HEK293 (cell line): ENCODE results near the gene MS4A10.

Source experiments
- CTCF ChIA-PET: fragments of 350-600 bp; formaldehyde crosslinking; extraction: SDS; loops from one replicate; lab custom pipeline; 2021; ENCODE audit warnings: antibody characterized with exemption; lab: Yijun Ruan, JAX
- POLR2A ChIA-PET: fragments of 300-600 bp; formaldehyde crosslinking; extraction: SDS; loops from one replicate; lab custom pipeline; 2020; ENCODE audit warnings: antibody characterized with exemption, inconsistent platforms; lab: Yijun Ruan, JAX
- H3K27ac ChIP-seq: fragments of 200-500 bp; sonication (Bioruptor generic); 2 replicates; pipeline ENCODE4 v1.5.1; 2014; ENCODE audit warnings: low read depth, low read length, control low read depth, inconsistent platforms; ENCODE audit errors: extremely low read depth
- H3K36me3 ChIP-seq, 2 experiments: fragments of 200-500 bp in 1 of 2; sonication (Bioruptor generic) in 1 of 2; 1 replicate in 1 of 2; 2 replicates in 1 of 2; pipeline ENCODE4 v1.5.1; 2014 to 2017; ENCODE audit warnings: inconsistent platforms in 2 of 2, low read length in 2 of 2; ENCODE audit not compliant: control insufficient read depth in 2 of 2, insufficient read depth in 1 of 2
- H3K4me1 ChIP-seq: fragments of 200-500 bp; sonication (Bioruptor generic); 2 replicates; pipeline ENCODE4 v1.5.1; 2014; ENCODE audit warnings: mild to moderate bottlenecking, low read length, inconsistent platforms; ENCODE audit not compliant: control insufficient read depth, insufficient read depth
- H3K4me3 ChIP-seq: 2 replicates; pipeline ENCODE4 v1.5.1; 2011; ENCODE audit warnings: low read depth, mild to moderate bottlenecking, control low read depth, low read length, moderate library complexity
- H3K9me3 ChIP-seq: fragments of 200-500 bp; sonication (Bioruptor generic); 2 replicates; pipeline ENCODE4 v1.5.1; 2014; ENCODE audit warnings: low read depth, low read length, inconsistent platforms; ENCODE audit not compliant: control insufficient read depth, insufficient read depth
- GLIS1 ChIP-seq: fragments of 450-650 bp; formaldehyde crosslinking; IDR thresholded peaks from 2 replicates; pipeline ENCODE4 v1.5.1; 2016; ENCODE audit warnings: missing biosample characterization, missing genetic modification characterization
- KLF7 ChIP-seq: fragments of 450-650 bp; formaldehyde crosslinking; IDR thresholded peaks from 2 replicates; pipeline ENCODE4 v1.5.1; 2016; ENCODE audit warnings: missing biosample characterization, missing genetic modification characterization, borderline replicate concordance
- ZBTB17 ChIP-seq: fragments of 450-650 bp; formaldehyde crosslinking; IDR thresholded peaks from 2 replicates; pipeline ENCODE4 v1.5.1; 2016; ENCODE audit warnings: missing biosample characterization, missing genetic modification characterization
- ZBTB7A ChIP-seq: fragments of 450-650 bp; formaldehyde crosslinking; IDR thresholded peaks from 2 replicates; pipeline ENCODE4 v1.5.1; 2016; ENCODE audit warnings: low read depth, missing biosample characterization, missing genetic modification characterization
- ZEB2 ChIP-seq: fragments of 450-650 bp; formaldehyde crosslinking; IDR thresholded peaks from 2 replicates; pipeline ENCODE4 v1.5.1; 2016; ENCODE audit warnings: missing biosample characterization, missing genetic modification characterization
- ZNF10 ChIP-seq: fragments of 450-650 bp; formaldehyde crosslinking; IDR thresholded peaks from 2 replicates; pipeline ENCODE4 v1.5.1; 2017; ENCODE audit warnings: missing biosample characterization, missing genetic modification characterization
- ZNF16 ChIP-seq: fragments of 450-650 bp; formaldehyde crosslinking; IDR thresholded peaks from 2 replicates; pipeline ENCODE4 v1.5.1; 2016; ENCODE audit warnings: low read depth, missing biosample characterization, missing genetic modification characterization
- ZNF175 ChIP-seq: fragments of 450-650 bp; formaldehyde crosslinking; IDR thresholded peaks from 2 replicates; pipeline ENCODE4 v1.5.1; 2016; ENCODE audit warnings: missing biosample characterization, missing genetic modification characterization
- ZNF24 ChIP-seq: fragments of 450-650 bp; formaldehyde crosslinking; IDR thresholded peaks from 2 replicates; pipeline ENCODE4 v1.5.1; 2016; ENCODE audit warnings: missing biosample characterization, missing genetic modification characterization
- ZNF248 ChIP-seq: fragments of 450-650 bp; formaldehyde crosslinking; IDR thresholded peaks from 2 replicates; pipeline ENCODE4 v1.5.1; 2017; ENCODE audit warnings: missing biosample characterization, missing genetic modification characterization
- ZNF398 ChIP-seq: fragments of 450-650 bp; formaldehyde crosslinking; IDR thresholded peaks from 2 replicates; pipeline ENCODE4 v1.5.1; 2017; ENCODE audit warnings: missing biosample characterization, missing genetic modification characterization
- ZNF558 ChIP-seq: fragments of 450-650 bp; formaldehyde crosslinking; IDR thresholded peaks from 2 replicates; pipeline ENCODE4 v1.5.1; 2016; ENCODE audit warnings: missing biosample characterization, missing genetic modification characterization
- ZNF639 ChIP-seq: fragments of 450-650 bp; formaldehyde crosslinking; IDR thresholded peaks from 2 replicates; pipeline ENCODE4 v1.5.1; 2016; ENCODE audit warnings: missing biosample characterization, missing genetic modification characterization
- ZNF658 ChIP-seq: fragments of 450-650 bp; formaldehyde crosslinking; IDR thresholded peaks from 2 replicates; pipeline ENCODE4; 2016; ENCODE audit warnings: missing biosample characterization, missing genetic modification characterization
- ZNF776 ChIP-seq: fragments of 450-650 bp; formaldehyde crosslinking; IDR thresholded peaks from 2 replicates; pipeline ENCODE4 v1.5.0; 2017; ENCODE audit warnings: missing biosample characterization, missing genetic modification characterization, borderline replicate concordance
- ZXDB ChIP-seq: fragments of 450-650 bp; formaldehyde crosslinking; IDR thresholded peaks from 2 replicates; pipeline ENCODE4 v1.5.1; 2016; ENCODE audit warnings: missing biosample characterization, missing genetic modification characterization
- TF ChIP-seq, protein P1 (sequence below): fragments of 450-650 bp; formaldehyde crosslinking; IDR thresholded peaks from 2 replicates; pipeline ENCODE4 v1.5.1; 2016; ENCODE audit warnings: missing biosample characterization, missing genetic modification characterization
- TF ChIP-seq, protein P2 (sequence below): fragments of 450-650 bp; formaldehyde crosslinking; IDR thresholded peaks from 2 replicates; pipeline ENCODE4 v1.5.1; 2016; ENCODE audit warnings: missing biosample characterization, missing genetic modification characterization, low read depth

MS4A10 gene

GRCh38 chr11:60838132-60838531 lies 53.0 kb downstream of the MS4A10 start:
- Histone ChIP-seq H3K4me3 (no peak overlapping the region), H3K36me3 (no peaks in the 10 kb centered on the region), H3K9me3 (no peaks in the 10 kb centered on the region), H3K4me1 (no peaks in the 10 kb centered on the region), H3K27ac (no peak overlapping the region)
- no peak for TF ChIP-seq ZNF24 (tag by site-specific recombination)
- TF ChIP-seq ZNF175 (tag by site-specific recombination), result no peak
- no peak for TF ChIP-seq ZNF776 (tag by site-specific recombination)
- POLR2A ChIA-PET, result no interaction called here
- CTCF ChIA-PET, result interaction anchor here (1.0 kb wide), 1 partner anchor 49 kb away, joined by 5 read pairs; no protein-coding TSS in a partner anchor

GRCh38 chr11:60840470-60841430 lies 55.6 kb downstream of the MS4A10 start:
- POLR2A ChIA-PET, result no interaction called here

GRCh38 chr11:60841797-60842667 lies 56.9 kb downstream of the MS4A10 start, which contains the start of gene CCDC86:
Gene CCDC86 (plus strand): TSS chr11:60842113. CDS start chr11:60842125, 12 bp downstream.
- ChIA-PET POLR2A (no interaction called here), CTCF (interaction anchor here (0.7 to 3.7 kb wide), 6 partner anchors 10 to 543 kb away, joined by 3 to 21 read pairs (median 5); no protein-coding TSS in a partner anchor)
- Histone ChIP-seq H3K36me3 (peaks cover 0 to 11% of the 10 kb centered on the region in 2 experiments; a peak in 1 of 3 replicates), H3K4me1 (no peaks in the 10 kb centered on the region), H3K9me3 (no peaks in the 10 kb centered on the region), H3K4me3 (peak within 1 kb of the TSS; percentile 88), H3K27ac (peak within 1 kb of the TSS; percentile 44)
- TF ChIP-seq ZBTB17 (tag by site-specific recombination), result peak; percentile 89
- no peak; the same call in 1 of the 2 replicates for TF ChIP-seq ZBTB7A (tag by site-specific recombination)
- TF ChIP-seq ZNF558 (tag by site-specific recombination), result no peak
- no peak for TF ChIP-seq ZNF16 (tag by site-specific recombination)
- TF ChIP-seq, protein P1, sequence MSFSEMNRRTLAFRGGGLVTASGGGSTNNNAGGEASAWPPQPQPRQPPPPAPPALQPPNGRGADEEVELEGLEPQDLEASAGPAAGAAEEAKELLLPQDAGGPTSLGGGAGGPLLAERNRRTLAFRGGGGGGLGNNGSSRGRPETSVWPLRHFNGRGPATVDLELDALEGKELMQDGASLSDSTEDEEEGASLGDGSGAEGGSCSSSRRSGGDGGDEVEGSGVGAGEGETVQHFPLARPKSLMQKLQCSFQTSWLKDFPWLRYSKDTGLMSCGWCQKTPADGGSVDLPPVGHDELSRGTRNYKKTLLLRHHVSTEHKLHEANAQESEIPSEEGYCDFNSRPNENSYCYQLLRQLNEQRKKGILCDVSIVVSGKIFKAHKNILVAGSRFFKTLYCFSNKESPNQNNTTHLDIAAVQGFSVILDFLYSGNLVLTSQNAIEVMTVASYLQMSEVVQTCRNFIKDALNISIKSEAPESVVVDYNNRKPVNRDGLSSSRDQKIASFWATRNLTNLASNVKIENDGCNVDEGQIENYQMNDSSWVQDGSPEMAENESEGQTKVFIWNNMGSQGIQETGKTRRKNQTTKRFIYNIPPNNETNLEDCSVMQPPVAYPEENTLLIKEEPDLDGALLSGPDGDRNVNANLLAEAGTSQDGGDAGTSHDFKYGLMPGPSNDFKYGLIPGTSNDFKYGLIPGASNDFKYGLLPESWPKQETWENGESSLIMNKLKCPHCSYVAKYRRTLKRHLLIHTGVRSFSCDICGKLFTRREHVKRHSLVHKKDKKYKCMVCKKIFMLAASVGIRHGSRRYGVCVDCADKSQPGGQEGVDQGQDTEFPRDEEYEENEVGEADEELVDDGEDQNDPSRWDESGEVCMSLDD (tag by site-specific recombination), result peak; percentile 88
- TF ChIP-seq ZNF10 (tag by site-specific recombination), result no peak
- TF ChIP-seq ZXDB (tag by site-specific recombination), result peak; percentile 95
- peak; percentile 81 for TF ChIP-seq ZNF398 (tag by site-specific recombination)

More at GRCh38 chr11:60840470-60841430, 55.6 kb downstream of the MS4A10 start:
- CTCF ChIA-PET, result interaction anchor here (0.7 to 2.4 kb wide), 4 partner anchors 9 to 545 kb away, joined by 3 to 21 read pairs (median 6); no protein-coding TSS in a partner anchor
- TF ChIP-seq ZNF658 (tag by site-specific recombination), result no peak
- TF ChIP-seq ZNF16 (tag by site-specific recombination), result no peak
- TF ChIP-seq ZEB2 (tag by site-specific recombination), result no peak
- TF ChIP-seq ZNF248 (tag by site-specific recombination), result no peak
- TF ChIP-seq GLIS1 (tag by site-specific recombination), result no peak
- no peak for TF ChIP-seq ZNF639 (tag by site-specific recombination)
- TF ChIP-seq ZXDB (tag by site-specific recombination), result no peak
- TF ChIP-seq, protein P2, sequence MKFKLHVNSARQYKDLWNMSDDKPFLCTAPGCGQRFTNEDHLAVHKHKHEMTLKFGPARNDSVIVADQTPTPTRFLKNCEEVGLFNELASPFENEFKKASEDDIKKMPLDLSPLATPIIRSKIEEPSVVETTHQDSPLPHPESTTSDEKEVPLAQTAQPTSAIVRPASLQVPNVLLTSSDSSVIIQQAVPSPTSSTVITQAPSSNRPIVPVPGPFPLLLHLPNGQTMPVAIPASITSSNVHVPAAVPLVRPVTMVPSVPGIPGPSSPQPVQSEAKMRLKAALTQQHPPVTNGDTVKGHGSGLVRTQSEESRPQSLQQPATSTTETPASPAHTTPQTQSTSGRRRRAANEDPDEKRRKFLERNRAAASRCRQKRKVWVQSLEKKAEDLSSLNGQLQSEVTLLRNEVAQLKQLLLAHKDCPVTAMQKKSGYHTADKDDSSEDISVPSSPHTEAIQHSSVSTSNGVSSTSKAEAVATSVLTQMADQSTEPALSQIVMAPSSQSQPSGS (tag by site-specific recombination), result no peak
- no peak for TF ChIP-seq KLF7 (tag by site-specific recombination)
- Histone ChIP-seq H3K4me3 (no peak overlapping the region), H3K36me3 (peaks cover 0 to 7% of the 10 kb centered on the region in 2 experiments; a peak in 1 of 3 replicates), H3K9me3 (no peaks in the 10 kb centered on the region), H3K4me1 (no peaks in the 10 kb centered on the region), H3K27ac (0 out of 2 replicates have a peak overlapping the region, but pooled peaks have one; percentile 40)
